Measurements from ENCODE around the gene NEMP2. TPM values are rescaled to one million over a fixed set of nuclear protein-coding genes. Genes with fewer than 3 reads are reported as not detected.
A peak's percentile ranks its signal among the peaks of the same experiment; 100 is the strongest.

NEMP2 gene
- total RNA-seq, 1 donor from 2014 or later = 11.9 TPM

GRCh38 chr2:190574169-190574568 lies 39.6 kb upstream of the NEMP2 start:
- no peak overlapping the region for H3K27ac Mint-ChIP-seq (ENCODE audit: unreplicated experiment)
- H3K4me1 Mint-ChIP-seq (ENCODE audit: unreplicated experiment) = peaks cover 33% of the 10 kb centered on the region
- H3K9me3 Mint-ChIP-seq (ENCODE audit: unreplicated experiment) = no peaks in the 10 kb centered on the region
- no peak overlapping the region for H3K4me3 Mint-ChIP-seq (ENCODE audit: unreplicated experiment)
- no peaks in the 10 kb centered on the region for H3K27me3 Mint-ChIP-seq (ENCODE audit: unreplicated experiment)
- DNase-seq (ENCODE audit: extremely low spot score, unreplicated experiment) = no peak
- H3K36me3 Mint-ChIP-seq (ENCODE audit: unreplicated experiment) = no peaks in the 10 kb centered on the region
- TF ChIP-seq CTCF (IDR thresholded peaks at IDR 0.05) = no peak

GRCh38 chr2:190572246-190572645 lies 37.7 kb upstream of the NEMP2 start:
- DNase-seq (ENCODE audit: extremely low spot score, unreplicated experiment) = no peak

DNA sequence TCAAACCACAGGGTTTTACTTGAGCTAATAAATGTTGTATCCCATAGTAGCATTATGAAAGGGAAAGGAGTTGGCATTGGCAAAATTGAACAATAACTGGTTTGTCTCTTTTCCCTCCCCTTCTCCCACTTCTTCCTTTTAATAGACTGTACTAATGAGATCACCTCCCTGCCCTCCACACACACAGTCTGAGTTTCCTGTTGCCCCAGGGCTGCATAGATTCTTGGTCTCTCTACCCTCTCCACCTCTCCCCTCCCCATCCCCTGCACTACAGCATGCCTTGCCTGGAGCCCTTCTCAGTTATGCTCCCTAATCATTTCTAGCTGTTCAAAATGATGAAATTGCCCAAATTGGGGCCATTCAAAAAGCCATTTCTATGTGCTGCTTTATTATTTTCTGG lies 37.2 kb upstream of the NEMP2 start:
- Mint-ChIP-seq H3K9me3 (ENCODE audit: unreplicated experiment) (peaks cover 9% of the 10 kb centered on the region), H3K27me3 (ENCODE audit: unreplicated experiment) (no peaks in the 10 kb centered on the region), H3K4me3 (ENCODE audit: unreplicated experiment) (no peak overlapping the region), H3K36me3 (ENCODE audit: unreplicated experiment) (peaks cover 12% of the 10 kb centered on the region), H3K27ac (ENCODE audit: unreplicated experiment) (peak overlapping the region; percentile 72), H3K4me1 (ENCODE audit: unreplicated experiment) (peaks cover 17% of the 10 kb centered on the region)
- DNase-seq (ENCODE audit: extremely low spot score, unreplicated experiment) = no peak
- no peak for TF ChIP-seq CTCF (IDR thresholded peaks at IDR 0.05)

More at GRCh38 chr2:190572246-190572645, 37.7 kb upstream of the NEMP2 start:
- no peaks in the 10 kb centered on the region for H3K27me3 Mint-ChIP-seq (ENCODE audit: unreplicated experiment)
- H3K36me3 Mint-ChIP-seq (ENCODE audit: unreplicated experiment) = peaks cover 6% of the 10 kb centered on the region
- peaks cover 6% of the 10 kb centered on the region for H3K9me3 Mint-ChIP-seq (ENCODE audit: unreplicated experiment)
- H3K4me3 Mint-ChIP-seq (ENCODE audit: unreplicated experiment) = no peak overlapping the region
- peaks cover 17% of the 10 kb centered on the region for H3K4me1 Mint-ChIP-seq (ENCODE audit: unreplicated experiment)
- no peak for TF ChIP-seq CTCF (IDR thresholded peaks at IDR 0.05)
- H3K27ac Mint-ChIP-seq (ENCODE audit: unreplicated experiment) = peak overlapping the region; percentile 35

DNA sequence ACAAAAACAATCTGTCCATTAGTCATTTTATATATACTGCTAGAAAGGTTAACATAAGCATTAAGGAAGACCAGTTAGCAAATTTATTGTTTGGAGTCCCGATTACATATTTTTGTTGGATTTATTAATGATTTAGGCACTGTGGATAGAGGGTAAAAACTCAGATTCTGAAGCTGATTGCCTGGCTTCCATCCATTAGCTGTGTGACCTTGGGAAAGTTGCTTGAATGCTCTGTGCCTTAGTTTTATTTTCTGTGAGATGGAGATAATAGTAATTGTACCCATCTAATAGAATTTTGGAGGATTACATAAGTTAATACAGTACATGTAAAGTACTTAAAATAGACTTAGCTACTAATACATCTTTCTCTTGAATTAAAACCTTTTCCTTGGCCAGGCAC lies 36.3 kb upstream of the NEMP2 start:
- no peak overlapping the region for H3K4me3 Mint-ChIP-seq (ENCODE audit: unreplicated experiment)
- no peaks in the 10 kb centered on the region for H3K27me3 Mint-ChIP-seq (ENCODE audit: unreplicated experiment)
- DNase-seq (ENCODE audit: extremely low spot score, unreplicated experiment) = no peak
- H3K9me3 Mint-ChIP-seq (ENCODE audit: unreplicated experiment) = peaks cover 10% of the 10 kb centered on the region
- H3K4me1 Mint-ChIP-seq (ENCODE audit: unreplicated experiment) = peaks cover 17% of the 10 kb centered on the region
- no peak overlapping the region for H3K27ac Mint-ChIP-seq (ENCODE audit: unreplicated experiment)
- no peak for TF ChIP-seq CTCF (IDR thresholded peaks at IDR 0.05)
- H3K36me3 Mint-ChIP-seq (ENCODE audit: unreplicated experiment) = peaks cover 12% of the 10 kb centered on the region

- Mint-ChIP-seq H3K36me3 (ENCODE audit: unreplicated experiment) (peaks cover 12% of the 10 kb centered on the region), H3K27ac (ENCODE audit: unreplicated experiment) (no peak overlapping the region), H3K27me3 (ENCODE audit: unreplicated experiment) (no peaks in the 10 kb centered on the region), H3K4me1 (ENCODE audit: unreplicated experiment) (peaks cover 17% of the 10 kb centered on the region), H3K9me3 (ENCODE audit: unreplicated experiment) (peaks cover 10% of the 10 kb centered on the region), H3K4me3 (ENCODE audit: unreplicated experiment) (no peak overlapping the region)
- DNase-seq (ENCODE audit: extremely low spot score, unreplicated experiment) = no peak
- no peak for TF ChIP-seq CTCF (IDR thresholded peaks at IDR 0.05)
Observed at GRCh38 chr2:190569994-190570755, 35.7 kb upstream of the NEMP2 start.
